Left kidney (tissue), 2 donors: ENCODE results near the gene NEMP2. TPM values are rescaled to one million over a fixed set of nuclear protein-coding genes. Genes with fewer than 3 reads are reported as not detected.

Experiments
- DNase-seq: peaks from one replicate; pipeline ENCODE4 v3.0.0-alpha.2; 2013
- polyA plus RNA-seq: library from polyadenylated mRNA; unstranded; fragments of 120-200 nt; gene quantifications from one replicate; pipeline ENCODE4 v1.2.1, GENCODE V29; 2013; ENCODE audit not compliant: insufficient read length

Gene NEMP2
- polyA plus RNA-seq, 1 donor, result 14.5 TPM

- no peak for DNase-seq
Measured at GRCh38 chr2:190561094-190561493, 26.6 kb upstream of the NEMP2 start.

GRCh38 chr2:190554357-190555006 lies 20.0 kb upstream of the NEMP2 start:
- no peak for DNase-seq

DNA sequence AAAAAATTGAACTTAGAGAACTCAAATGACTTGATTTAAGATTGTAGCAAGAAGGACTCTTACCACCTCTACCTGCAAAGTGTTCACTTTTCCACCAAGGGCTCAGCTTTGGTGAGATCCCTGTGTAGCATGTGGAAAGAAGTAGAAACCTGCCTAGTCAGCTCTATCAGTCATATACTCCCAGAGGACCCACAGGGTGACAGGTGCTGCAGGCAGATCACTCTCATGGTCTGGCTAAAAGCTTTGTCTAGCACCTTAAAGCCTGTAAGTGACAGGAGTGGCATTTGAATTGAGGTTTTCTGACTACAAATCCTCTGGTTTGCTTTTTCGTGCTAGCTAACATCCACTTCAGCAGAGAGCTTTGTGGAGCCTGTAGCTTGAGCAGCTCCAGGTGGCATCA lies 18.7 kb upstream of the NEMP2 start:
- DNase-seq, result no peak

GRCh38 chr2:190551928-190552327 lies 17.4 kb upstream of the NEMP2 start:
- no peak for DNase-seq

DNA sequence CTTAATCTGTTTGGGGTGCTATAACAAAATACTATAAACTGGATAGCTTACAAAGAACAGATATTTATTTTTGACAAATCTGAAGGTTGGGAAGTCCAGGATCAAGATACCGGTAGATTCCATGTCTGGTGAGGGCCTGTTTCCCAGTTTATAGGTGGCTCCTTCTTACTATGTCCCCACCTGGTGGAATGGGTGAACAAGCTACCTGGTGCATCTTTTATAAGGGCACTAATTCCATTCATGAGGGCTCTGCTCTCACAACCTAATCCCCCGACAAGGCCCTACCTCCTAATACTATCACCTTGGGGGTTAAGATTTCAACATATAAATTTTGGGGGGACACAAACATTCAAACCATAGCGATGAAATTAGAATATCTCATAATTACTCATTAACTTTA lies 15.6 kb upstream of the NEMP2 start:
- no peak for DNase-seq

- DNase-seq, result no peak
Measured at GRCh38 chr2:190547886-190548285, 13.4 kb upstream of the NEMP2 start.

GRCh38 chr2:190546734-190547133 lies 12.2 kb upstream of the NEMP2 start:
- DNase-seq, result no peak

DNA sequence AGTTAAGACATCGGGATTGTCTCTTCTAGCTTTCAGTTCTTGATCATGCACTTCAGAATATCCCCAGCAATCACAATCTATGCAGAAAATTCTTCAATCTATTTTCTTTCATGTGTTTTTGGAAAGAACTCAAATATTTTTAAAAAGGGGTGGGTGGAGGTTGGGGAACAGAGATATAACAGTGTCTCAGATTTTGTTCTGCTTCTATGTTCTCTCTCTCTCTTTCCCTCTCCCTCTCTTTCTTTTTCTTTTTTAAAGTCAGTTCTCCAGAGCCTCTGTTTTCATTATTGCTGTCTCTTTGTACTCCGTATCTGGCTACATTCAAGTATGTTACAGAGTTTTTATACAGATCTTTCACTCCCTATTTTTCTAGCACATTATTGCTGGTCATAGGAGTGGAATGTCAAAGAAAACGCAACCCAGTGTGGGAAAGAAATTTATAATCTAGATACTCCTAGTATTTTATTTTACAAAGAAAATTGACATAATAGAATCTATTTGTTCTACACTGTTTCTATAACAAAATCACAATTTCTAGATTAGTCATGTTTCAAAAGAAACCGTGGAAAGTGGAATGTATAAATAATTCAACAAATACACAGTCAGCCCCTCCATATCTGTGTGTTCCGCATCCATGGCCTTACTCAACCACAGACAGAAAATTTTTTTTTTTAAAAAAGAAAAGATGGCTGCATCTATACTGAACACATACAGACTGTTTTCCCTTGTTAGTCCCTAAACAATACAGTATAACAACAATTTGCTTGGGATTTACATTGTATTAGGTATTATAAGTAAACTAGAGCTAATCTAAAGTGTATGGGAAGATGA lies 11.2 kb upstream of the NEMP2 start:
- DNase-seq, result no peak

- DNase-seq, result no peak
Measured at GRCh38 chr2:190545093-190545492, 10.6 kb upstream of the NEMP2 start.

GRCh38 chr2:190540048-190540447 lies 5.5 kb upstream of the NEMP2 start:
- DNase-seq, result no peak

GRCh38 chr2:190538201-190538600 lies 3.7 kb upstream of the NEMP2 start:
- no peak for DNase-seq

GRCh38 chr2:190537765-190538164 lies 3.2 kb upstream of the NEMP2 start:
- DNase-seq, result no peak

GRCh38 chr2:190535586-190535985 lies 1.1 kb upstream of the NEMP2 start:
- no peak for DNase-seq

GRCh38 chr2:190535121-190535439 lies 558 bp upstream of the NEMP2 start:
- no peak for DNase-seq

- peak; percentile 42 for DNase-seq
Measured at GRCh38 chr2:190533968-190534309, 583 bp downstream of the NEMP2 start.

DNA sequence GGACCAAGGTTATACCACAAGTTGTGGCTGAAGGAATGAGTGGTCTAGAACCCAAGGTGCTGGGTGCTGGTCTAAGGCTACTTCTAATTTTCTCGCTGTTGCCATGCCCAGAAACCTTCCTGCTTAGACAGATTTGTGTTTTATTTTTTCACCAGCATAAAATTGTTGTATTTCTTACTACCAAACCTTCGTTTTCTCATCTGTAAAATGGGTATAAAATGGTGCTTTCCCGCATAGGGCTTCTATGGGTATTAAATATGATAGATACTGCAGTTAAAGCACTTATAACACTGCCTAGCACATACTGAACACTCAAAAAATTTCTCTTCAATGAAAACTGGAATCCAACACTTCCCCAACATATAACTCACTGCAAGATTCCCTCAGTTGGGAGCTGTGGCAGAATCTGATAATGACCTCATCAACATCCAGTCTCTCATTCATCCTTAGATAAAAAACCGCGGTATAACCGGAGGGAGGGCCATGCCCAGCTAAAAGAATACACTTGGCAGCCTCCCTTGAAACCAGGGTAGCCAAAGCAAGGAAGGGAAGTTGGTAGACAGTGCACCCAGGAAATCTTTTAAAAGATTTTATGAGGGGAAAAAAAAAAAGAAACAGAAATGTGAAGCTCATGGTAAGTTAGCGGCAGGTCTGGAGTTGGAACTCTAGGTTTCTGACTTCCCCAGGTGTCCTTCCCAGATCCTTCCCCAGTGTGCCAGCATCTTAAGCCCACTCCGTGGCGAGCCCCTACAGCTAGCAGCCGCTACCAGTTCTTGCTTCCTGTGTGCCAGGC lies 1.2 kb downstream of the NEMP2 start:
- no peak for DNase-seq

GRCh38 chr2:190532581-190532980 lies 1.9 kb downstream of the NEMP2 start:
- no peak for DNase-seq

DNA sequence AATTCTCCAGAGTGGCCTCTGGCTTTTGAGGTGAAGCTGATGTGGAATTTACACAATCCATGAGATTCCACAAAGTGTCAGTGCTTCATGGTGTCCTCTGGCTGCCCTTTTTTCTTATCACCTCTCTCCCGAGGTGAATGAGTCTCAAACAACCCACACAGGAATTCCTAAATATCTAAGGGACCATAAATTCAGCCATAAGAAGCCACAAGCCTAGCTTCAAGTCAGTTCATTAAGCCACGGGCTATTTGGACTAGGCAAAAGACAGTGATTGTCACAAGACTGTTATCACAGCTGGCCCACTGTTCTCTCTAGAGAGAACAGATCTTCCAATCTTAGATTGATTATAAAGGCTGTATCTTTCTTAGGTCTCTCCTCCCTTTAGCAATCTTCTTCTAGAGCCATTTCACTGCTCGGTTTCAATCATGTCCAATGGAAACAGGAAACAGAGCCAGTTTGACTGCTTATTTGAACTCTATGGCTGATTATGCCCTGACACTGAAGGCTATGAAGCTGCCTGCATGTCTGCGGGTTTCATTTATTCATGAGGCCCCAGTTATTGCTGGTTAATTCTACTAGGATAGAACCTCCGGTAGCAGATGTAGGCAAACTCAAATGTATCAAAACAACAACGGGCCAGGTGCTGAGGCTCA lies 4.1 kb downstream of the NEMP2 start:
- no peak for DNase-seq

DNA sequence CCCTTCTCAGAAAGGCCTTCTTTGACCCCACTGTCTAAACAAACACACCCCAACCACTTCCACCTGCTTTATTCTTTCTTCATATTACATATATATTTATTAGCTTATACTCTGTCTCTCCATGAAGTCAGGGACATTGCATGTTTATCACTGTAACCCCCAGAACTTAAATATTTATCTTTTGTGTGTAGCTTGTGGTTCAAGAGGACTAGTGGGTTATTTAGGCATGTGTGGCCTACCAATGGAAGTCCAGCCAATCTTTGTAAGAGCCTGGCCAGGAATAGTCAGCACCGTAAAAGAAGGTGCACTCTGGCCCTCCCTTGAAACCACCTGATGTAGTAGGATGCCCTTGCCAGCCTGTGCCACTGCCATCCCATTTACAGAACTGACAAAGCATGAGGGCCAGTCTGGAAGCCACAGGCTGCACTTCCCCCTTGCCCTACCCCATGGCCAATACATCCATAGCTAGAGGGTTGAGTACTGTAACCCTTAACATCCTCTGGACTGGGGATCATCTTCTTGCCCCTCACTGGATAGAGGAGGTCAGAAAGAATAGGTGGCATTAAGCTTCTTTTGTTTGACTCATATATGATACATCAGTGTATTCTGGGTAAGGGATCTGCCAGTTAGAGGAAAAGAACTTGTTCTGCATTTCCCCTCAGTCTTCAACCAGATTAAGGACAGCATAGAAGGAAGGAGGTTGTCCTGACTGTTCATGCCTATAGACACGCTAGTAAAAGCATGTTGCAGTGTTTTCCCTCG lies 4.9 kb downstream of the NEMP2 start:
- no peak for DNase-seq

- no peak for DNase-seq
Measured at GRCh38 chr2:190528521-190529001, 6.0 kb downstream of the NEMP2 start.

GRCh38 chr2:190527918-190528317 lies 6.6 kb downstream of the NEMP2 start:
- DNase-seq, result no peak

DNA sequence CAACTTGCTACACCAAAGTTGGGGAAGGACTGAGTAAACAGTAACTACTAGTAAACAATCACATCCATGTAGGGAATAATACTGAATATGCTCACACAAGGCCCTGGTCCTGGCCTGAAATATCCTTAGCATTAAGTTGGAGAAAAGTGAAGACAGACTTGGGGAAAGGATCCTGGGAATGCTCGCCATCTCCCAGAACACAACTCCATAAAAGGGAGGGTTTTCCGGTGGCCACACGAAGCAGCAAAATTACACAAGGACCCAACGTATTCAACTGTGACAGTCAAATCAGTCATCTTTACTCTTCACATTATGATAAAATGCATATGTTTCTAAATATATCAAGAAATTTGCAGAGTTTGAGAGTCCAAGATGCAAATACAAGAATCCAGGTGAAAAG lies 7.3 kb downstream of the NEMP2 start:
- no peak for DNase-seq
